ENCODE data around the gene OPRL1. TPM values are rescaled to one million over a fixed set of nuclear protein-coding genes. Genes with fewer than 3 reads are reported as not detected.
A peak's percentile ranks its signal among the peaks of the same experiment; 100 is the strongest.

Gene OPRL1
- total RNA-seq, 1 donor from 2014 or later: 3.0 TPM

- no peak for DNase-seq (ENCODE audit: low read depth in 2 of 2)
Observed at GRCh38 chr20:64140061-64140931, 60.4 kb downstream of the OPRL1 start.

- DNase-seq (ENCODE audit: low read depth in 2 of 2): no peak
Observed at GRCh38 chr20:64140956-64141355, 61.1 kb downstream of the OPRL1 start.

GRCh38 chr20:64142590-64142989 lies 62.7 kb downstream of the OPRL1 start:
- DNase-seq (ENCODE audit: low read depth in 2 of 2): peak in 1 of 2 donors; percentile 73

DNA sequence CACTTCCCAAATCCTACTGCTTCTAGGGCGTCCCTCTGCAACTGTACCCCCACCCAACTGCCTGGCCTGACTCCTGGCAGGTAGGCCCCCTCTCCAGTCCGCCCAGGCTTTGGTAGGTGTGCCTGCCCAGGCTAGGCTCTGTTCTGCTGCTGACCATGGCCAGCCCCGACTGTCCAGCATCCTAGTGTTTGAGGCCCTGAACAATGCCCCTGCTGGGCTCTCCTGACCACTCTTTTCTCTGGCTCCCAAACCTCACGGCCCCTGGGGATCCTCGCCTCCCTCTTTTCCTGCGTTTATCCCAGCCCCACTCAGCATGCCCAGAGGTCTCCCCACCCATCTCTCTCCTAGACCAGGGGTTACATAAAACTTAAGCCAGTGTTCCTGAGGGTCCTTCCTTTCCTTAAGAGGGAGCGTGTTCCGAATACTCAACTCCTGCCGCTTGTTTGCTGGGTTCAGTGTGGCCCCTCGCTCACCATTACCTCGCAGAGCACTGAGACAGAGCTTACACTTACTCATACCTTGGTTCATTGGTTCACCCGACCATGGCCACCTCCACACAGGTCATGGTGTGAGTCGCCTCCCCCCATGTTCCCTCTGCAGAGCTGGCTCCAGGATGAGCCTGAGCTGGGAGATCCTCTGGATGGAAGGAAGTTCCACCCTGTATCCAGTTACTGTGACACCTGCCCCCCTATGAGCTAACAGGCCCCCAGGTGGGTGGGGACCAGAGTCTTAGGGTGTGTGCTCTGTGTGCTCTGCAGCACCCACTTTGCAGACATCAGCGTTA lies 63.3 kb downstream of the OPRL1 start:
- DNase-seq (ENCODE audit: low read depth in 2 of 2): no peak

- no peak for DNase-seq (ENCODE audit: low read depth in 2 of 2)
Observed at GRCh38 chr20:64144144-64144912, 64.4 kb downstream of the OPRL1 start.

GRCh38 chr20:64145458-64146300 lies 65.8 kb downstream of the OPRL1 start:
- no peak for DNase-seq (ENCODE audit: low read depth in 2 of 2)

GRCh38 chr20:64146301-64146935 lies 66.5 kb downstream of the OPRL1 start:
- no peak for DNase-seq (ENCODE audit: low read depth in 2 of 2)

GRCh38 chr20:64146936-64147477 lies 67.1 kb downstream of the OPRL1 start:
- DNase-seq (ENCODE audit: low read depth in 2 of 2): no peak

GRCh38 chr20:64148581-64148980 lies 68.7 kb downstream of the OPRL1 start:
- DNase-seq (ENCODE audit: low read depth in 2 of 2): no peak

DNA sequence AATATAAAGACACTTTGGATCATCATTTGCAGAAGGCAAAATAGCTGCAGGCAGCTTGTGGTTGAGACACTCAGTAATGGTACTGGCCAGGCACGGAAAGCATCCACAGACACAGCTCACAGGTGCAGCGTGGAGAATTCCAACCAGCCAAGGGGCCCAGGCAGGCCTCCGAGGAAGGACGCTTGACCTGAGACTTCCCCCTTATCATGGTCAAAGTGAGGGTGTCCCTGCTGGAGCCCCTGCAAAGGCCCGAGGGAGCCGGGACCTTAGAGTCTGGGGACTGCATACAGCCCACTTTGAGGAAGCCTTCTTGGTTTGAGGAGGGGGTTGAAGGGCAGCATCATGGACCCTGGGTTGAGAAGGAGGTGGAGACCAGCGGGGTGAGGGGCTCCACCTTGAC lies 69.3 kb downstream of the OPRL1 start:
- no peak for DNase-seq (ENCODE audit: low read depth in 2 of 2)

GRCh38 chr20:64149809-64150560 lies 70.1 kb downstream of the OPRL1 start:
- no peak for DNase-seq (ENCODE audit: low read depth in 2 of 2)

Other genes starting within 250 kb of the OPRL1 start
- 37.7 and 46.4 TPM in 2 replicates for gene ZBTB46, start 248.8 kb upstream of the OPRL1 start, total RNA-seq
- not detected in 2 replicates for gene ABHD16B, start 218.6 kb upstream of the OPRL1 start, total RNA-seq
- gene TPD52L2, start 214.8 kb upstream of the OPRL1 start, total RNA-seq: 96.3 and 113 TPM in 2 replicates
- 58.4 and 68.5 TPM in 2 replicates for gene DNAJC5, start 185.0 kb upstream of the OPRL1 start, total RNA-seq
- gene UCKL1, start 123.7 kb upstream of the OPRL1 start, total RNA-seq: 25.5 and 29.6 TPM in 2 replicates
- gene ZNF512B, start 110.2 kb upstream of the OPRL1 start, total RNA-seq: 6.1 and 7.1 TPM in 2 replicates
- gene SAMD10, start 100.4 kb upstream of the OPRL1 start, total RNA-seq: 3.1 and 3.2 TPM in 2 replicates
- gene PRPF6, start 99.0 kb upstream of the OPRL1 start, total RNA-seq: 38.8 and 54.8 TPM in 2 replicates
- gene C20orf204, start 43.9 kb upstream of the OPRL1 start, total RNA-seq: 4.8 and 6.9 TPM in 2 replicates
- gene SOX18, start 30.4 kb upstream of the OPRL1 start, total RNA-seq: 23.8 and 29.6 TPM in 2 replicates
- gene TCEA2, start 16.9 kb upstream of the OPRL1 start, total RNA-seq: 25.5 and 30.6 TPM in 2 replicates
- 12.6 and 18.7 TPM in 2 replicates for gene RGS19, start 564 bp upstream of the OPRL1 start, total RNA-seq
- 0.20 and 0.22 TPM in 2 replicates for gene LKAAEAR1, start 4.3 kb downstream of the OPRL1 start, total RNA-seq
- gene NPBWR2, start 27.5 kb downstream of the OPRL1 start, total RNA-seq: not detected in 2 replicates
- gene MYT1, start 84.4 kb downstream of the OPRL1 start, total RNA-seq: under 0.01 TPM in 1 of 2 replicates, not detected in the other
- 40.5 and 41.2 TPM in 2 replicates for gene PCMTD2, start 175.7 kb downstream of the OPRL1 start, total RNA-seq